ENCODE measurements around the gene CCR2.

The CCR2 gene

GRCh38 chr3:46354984-46355383 lies 1.1 kb downstream of the CCR2 start:
- no peak for DNase-seq (ENCODE audit: low spot score)

DNA sequence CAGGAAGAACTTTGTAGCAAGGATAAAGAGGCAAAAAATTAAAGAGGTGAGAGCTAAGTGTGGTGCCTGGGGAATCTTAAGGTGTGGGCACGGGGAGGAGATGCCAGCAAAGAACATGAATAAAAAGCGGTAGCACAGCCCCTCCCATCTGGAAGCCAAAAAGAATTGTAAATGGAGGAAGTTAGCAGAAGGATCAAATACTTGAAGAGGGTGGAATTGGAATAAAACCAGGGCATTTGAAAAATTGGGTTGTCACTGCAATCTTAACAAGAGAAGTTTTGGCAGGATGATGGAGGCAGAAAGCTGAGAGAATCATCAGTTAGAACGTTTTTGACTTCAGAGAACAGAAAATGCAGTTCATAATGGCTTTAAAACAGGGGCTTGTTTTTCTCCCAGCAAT lies 2.4 kb downstream of the CCR2 start:
- no peak for DNase-seq (ENCODE audit: low spot score)

GRCh38 chr3:46356909-46357308 lies 3.0 kb downstream of the CCR2 start:
- no peak for DNase-seq (ENCODE audit: low spot score)

GRCh38 chr3:46358466-46358865 lies 4.6 kb downstream of the CCR2 start:
- DNase-seq (ENCODE audit: low spot score), result no peak

GRCh38 chr3:46359733-46360493 lies 6.0 kb downstream of the CCR2 start:
- DNase-seq (ENCODE audit: low spot score), result no peak

- no peak for DNase-seq (ENCODE audit: low spot score)
Measured at GRCh38 chr3:46360907-46361306, 7.0 kb downstream of the CCR2 start.

DNA sequence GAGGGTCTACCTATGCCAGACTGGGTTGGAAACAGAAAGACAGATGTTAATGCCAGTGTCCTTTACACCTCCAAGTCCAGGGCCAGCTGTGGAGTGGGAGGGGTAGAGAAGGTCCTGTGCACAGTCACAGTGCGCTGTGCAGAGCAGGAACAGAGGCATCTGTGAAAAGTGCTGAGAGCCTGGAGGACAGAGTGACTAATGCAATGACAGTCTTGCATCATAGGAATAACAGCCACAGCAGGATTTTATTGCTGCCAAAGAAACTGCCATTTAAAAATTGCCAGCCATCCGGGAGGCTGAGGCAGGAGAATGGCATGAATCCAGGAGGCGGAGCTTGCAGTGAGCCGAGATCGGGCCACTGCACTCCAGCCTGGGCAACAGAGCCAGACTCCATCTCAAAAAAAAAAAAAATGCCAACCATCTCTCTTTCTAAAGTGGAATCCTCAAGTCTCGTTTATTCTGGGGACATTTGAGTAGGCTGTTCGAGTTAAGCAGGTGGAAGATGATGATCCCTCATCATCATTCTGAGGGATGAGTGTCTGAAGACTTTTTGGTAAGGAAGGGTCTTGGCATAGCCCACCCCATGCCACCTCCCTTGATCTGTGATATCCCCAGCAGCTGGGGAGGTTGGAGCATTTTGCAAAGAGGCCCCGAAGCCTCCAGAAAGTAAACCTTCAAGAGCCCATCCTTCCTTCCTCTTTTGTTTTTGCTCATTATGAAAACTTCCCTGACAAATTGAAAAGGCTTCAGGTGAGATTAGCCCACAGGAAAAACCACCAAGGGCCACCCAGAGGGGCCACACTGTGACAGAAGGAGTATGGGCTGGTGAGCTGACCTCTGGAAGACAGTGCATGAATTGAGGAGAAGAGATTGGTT lies 7.7 kb downstream of the CCR2 start:
- DNase-seq (ENCODE audit: low spot score), result no peak

GRCh38 chr3:46365041-46365440 lies 11.1 kb downstream of the CCR2 start:
- DNase-seq (ENCODE audit: low spot score), result no peak

DNA sequence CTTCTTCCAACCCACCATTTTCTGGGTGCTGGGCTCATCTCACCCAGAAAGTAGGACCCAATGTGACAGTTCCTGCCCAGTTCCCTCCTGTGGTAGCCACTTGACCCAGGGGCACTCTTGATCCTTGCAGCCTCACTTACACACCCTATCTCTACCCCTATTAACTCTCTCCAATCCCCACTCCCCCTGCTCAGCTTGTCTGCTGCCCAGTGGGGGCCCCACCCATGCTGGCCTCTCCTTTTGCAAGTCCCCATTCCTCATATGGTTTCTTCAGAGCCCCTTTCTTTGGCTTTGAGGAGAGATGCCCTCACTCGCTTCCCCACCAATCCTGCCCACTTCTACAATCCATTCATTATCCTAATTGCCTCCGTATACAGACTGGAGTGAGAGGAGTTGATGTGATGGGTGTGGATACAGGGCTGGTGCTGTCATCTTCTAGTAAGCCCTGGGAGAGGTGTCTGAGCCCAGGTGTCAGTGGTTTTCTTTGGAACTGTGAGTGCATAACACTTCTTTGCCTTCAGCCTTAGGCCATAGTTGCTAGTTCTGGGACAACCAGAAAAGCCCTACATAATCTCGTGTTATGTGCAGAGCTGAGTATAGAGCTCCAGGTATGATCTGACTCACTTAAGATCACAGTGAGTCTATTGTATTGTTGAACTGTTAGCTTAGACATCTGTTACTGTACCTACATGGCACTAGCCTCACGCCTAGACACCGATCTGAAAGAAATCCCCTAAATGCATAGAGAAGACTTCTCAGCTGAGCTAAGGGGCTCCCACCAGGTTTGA lies 12.0 kb downstream of the CCR2 start:
- no peak for DNase-seq (ENCODE audit: low spot score)

- no peak for DNase-seq (ENCODE audit: low spot score)
Measured at GRCh38 chr3:46367811-46368210, 13.9 kb downstream of the CCR2 start.

GRCh38 chr3:46368569-46368968 lies 14.7 kb downstream of the CCR2 start:
- no peak for DNase-seq (ENCODE audit: low spot score)

DNA sequence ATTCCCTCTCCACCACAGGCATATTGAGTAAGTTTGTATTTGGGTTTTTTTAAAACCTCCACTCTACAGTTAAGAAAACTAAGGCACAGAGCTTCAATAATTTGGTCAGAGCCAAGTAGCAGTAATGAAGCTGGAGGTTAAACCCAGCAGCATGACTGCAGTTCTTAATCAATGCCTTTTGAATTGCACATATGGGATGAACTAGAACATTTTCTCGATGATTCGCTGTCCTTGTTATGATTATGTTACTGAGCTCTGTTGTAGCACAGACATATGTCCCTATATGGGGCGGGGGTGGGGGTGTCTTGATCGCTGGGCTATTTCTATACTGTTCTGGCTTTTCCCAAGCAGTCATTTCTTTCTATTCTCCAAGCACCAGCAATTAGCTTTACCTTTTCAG lies 15.2 kb downstream of the CCR2 start:
- DNase-seq (ENCODE audit: low spot score), result no peak

- no peak for DNase-seq (ENCODE audit: low spot score)
Measured at GRCh38 chr3:46369675-46370132, 15.8 kb downstream of the CCR2 start.

GRCh38 chr3:46370839-46371518 lies 17.1 kb downstream of the CCR2 start, which contains the start of gene CCR5:
CCR5 (plus strand) TSS chr3:46370946; CDS start chr3:46372903, 1,957 bp downstream.
- no peak for DNase-seq (ENCODE audit: low spot score)

- DNase-seq (ENCODE audit: low spot score), result no peak
Measured at GRCh38 chr3:46371519-46372340, 17.8 kb downstream of the CCR2 start.

DNA sequence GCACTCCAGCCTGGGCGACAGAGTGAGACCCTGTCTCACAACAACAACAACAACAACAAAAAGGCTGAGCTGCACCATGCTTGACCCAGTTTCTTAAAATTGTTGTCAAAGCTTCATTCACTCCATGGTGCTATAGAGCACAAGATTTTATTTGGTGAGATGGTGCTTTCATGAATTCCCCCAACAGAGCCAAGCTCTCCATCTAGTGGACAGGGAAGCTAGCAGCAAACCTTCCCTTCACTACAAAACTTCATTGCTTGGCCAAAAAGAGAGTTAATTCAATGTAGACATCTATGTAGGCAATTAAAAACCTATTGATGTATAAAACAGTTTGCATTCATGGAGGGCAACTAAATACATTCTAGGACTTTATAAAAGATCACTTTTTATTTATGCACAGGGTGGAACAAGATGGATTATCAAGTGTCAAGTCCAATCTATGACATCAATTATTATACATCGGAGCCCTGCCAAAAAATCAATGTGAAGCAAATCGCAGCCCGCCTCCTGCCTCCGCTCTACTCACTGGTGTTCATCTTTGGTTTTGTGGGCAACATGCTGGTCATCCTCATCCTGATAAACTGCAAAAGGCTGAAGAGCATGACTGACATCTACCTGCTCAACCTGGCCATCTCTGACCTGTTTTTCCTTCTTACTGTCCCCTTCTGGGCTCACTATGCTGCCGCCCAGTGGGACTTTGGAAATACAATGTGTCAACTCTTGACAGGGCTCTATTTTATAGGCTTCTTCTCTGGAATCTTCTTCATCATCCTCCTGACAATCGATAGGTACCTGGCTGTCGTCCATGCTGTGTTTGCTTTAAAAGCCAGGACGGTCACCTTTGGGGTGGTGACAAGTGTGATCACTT lies 18.8 kb downstream of the CCR2 start:
- no peak for DNase-seq (ENCODE audit: low spot score)

DNA sequence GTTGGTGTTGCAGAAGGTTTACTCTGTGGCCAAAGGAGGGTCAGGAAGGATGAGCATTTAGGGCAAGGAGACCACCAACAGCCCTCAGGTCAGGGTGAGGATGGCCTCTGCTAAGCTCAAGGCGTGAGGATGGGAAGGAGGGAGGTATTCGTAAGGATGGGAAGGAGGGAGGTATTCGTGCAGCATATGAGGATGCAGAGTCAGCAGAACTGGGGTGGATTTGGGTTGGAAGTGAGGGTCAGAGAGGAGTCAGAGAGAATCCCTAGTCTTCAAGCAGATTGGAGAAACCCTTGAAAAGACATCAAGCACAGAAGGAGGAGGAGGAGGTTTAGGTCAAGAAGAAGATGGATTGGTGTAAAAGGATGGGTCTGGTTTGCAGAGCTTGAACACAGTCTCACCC lies 20.8 kb downstream of the CCR2 start:
- DNase-seq (ENCODE audit: low spot score), result no peak

DNA sequence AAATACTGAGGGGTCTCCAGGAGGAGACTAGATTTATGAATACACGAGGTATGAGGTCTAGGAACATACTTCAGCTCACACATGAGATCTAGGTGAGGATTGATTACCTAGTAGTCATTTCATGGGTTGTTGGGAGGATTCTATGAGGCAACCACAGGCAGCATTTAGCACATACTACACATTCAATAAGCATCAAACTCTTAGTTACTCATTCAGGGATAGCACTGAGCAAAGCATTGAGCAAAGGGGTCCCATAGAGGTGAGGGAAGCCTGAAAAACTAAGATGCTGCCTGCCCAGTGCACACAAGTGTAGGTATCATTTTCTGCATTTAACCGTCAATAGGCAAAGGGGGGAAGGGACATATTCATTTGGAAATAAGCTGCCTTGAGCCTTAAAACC lies 21.3 kb downstream of the CCR2 start:
- DNase-seq (ENCODE audit: low spot score), result no peak

DNA sequence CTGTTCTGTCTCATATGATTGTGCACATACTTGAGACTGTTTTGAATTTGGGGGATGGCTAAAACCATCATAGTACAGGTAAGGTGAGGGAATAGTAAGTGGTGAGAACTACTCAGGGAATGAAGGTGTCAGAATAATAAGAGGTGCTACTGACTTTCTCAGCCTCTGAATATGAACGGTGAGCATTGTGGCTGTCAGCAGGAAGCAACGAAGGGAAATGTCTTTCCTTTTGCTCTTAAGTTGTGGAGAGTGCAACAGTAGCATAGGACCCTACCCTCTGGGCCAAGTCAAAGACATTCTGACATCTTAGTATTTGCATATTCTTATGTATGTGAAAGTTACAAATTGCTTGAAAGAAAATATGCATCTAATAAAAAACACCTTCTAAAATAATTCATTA lies 21.9 kb downstream of the CCR2 start:
- no peak for DNase-seq (ENCODE audit: low spot score)

- peak; percentile 62 for DNase-seq (ENCODE audit: low spot score)
Measured at GRCh38 chr3:46378426-46378942, 24.6 kb downstream of the CCR2 start.

All from hematopoietic multipotent progenitor cell treated with erythropoietin and hydrocortisone succinate and interleukin-3 and kit ligand, for 17 days (in vitro differentiated cells).